Measurements from ENCODE around the gene STAG1.

DNA sequence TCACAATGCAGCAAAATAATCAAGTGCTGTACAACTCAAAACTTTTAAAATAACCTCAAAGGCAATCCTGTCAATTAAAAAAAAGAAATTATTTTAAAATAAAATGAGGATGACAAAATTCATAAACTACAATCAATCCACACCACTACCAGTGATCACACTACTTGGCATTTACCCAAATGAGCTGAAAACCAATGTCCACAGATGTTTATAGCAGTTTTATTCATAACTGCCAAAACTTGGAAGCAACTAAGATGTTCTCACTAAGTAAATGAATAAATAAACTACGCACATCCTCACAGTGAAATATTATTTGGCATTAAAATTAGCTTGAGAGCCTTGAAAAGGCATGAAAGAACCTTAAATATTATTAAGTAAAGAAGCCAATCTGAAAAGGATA lies 121.3 kb downstream of the STAG1 start:
- TF ChIP-seq CTCF (IDR thresholded peaks at IDR 0.05) (no peak), EP300 (IDR thresholded peaks at IDR 0.05) (no peak)
